Epithelial cell of esophagus (primary cell): ENCODE data around the gene CERS1.
A peak's percentile ranks its signal among the peaks of the same experiment; 100 is the strongest.

Experiments
- DNase-seq: peaks from one replicate; pipeline ENCODE4 v3.0.0; 2010; ENCODE audit warnings: low read depth
- H3K4me3 ChIP-seq: 2 replicates; pipeline ENCODE4 v1.5.1; 2011; ENCODE audit warnings: mild to moderate bottlenecking, low read length, control low read depth
- TF ChIP-seq, protein P1 (sequence below): IDR thresholded peaks from 2 replicates; pipeline ENCODE4 v1.5.1; 2011; ENCODE audit warnings: low read depth, mild to moderate bottlenecking, low read length, control low read depth, inconsistent platforms; ENCODE audit not compliant: insufficient read depth; ENCODE audit errors: missing control alignments

The CERS1 gene

DNA sequence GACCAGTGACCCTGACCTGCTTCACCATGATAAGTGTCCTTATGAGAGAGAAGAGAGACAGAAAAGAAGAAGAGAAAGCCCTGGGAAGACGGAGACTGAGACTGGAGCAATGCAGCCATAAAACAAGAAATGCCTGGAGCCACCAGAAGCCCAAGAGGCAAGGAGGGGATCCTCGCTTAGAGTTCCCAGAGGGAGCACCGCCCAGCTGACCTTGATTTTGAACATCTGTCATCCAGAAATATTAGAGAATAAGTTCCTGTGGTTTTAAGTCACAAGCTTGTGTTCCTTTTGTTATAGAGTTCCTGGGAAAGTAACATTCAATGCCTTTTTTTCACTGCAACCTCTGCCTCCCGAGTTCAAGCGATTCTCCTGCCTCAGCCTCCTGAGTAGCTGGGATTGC is 20.2 kb downstream of the CERS1 start:
- H3K4me3 ChIP-seq, result no peak overlapping the region
- TF ChIP-seq, protein P1, sequence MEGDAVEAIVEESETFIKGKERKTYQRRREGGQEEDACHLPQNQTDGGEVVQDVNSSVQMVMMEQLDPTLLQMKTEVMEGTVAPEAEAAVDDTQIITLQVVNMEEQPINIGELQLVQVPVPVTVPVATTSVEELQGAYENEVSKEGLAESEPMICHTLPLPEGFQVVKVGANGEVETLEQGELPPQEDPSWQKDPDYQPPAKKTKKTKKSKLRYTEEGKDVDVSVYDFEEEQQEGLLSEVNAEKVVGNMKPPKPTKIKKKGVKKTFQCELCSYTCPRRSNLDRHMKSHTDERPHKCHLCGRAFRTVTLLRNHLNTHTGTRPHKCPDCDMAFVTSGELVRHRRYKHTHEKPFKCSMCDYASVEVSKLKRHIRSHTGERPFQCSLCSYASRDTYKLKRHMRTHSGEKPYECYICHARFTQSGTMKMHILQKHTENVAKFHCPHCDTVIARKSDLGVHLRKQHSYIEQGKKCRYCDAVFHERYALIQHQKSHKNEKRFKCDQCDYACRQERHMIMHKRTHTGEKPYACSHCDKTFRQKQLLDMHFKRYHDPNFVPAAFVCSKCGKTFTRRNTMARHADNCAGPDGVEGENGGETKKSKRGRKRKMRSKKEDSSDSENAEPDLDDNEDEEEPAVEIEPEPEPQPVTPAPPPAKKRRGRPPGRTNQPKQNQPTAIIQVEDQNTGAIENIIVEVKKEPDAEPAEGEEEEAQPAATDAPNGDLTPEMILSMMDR, result no peak
- no peak for DNase-seq

DNA sequence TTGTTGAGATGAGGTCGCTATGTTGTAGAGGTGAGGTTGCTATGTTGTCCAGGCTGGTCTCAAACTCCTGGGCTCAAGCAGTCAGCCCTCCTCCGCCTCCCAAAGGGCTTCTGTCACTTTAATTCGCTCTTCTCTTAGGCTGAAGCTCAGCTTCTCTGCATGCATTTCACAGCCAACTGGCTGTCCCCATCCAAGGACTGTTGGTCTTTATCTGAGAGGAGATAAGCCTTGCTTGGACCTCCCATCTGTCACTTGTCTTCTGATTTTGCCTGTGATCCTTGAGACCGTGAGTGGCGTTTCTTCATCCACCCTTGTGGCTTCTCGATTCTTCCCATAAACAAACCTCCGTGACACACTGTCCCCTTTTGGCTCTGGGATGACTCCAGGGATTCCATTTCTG is 24.4 kb downstream of the CERS1 start:
- TF ChIP-seq, protein P1, result no peak
- no peak overlapping the region for H3K4me3 ChIP-seq
- DNase-seq, result no peak

DNA sequence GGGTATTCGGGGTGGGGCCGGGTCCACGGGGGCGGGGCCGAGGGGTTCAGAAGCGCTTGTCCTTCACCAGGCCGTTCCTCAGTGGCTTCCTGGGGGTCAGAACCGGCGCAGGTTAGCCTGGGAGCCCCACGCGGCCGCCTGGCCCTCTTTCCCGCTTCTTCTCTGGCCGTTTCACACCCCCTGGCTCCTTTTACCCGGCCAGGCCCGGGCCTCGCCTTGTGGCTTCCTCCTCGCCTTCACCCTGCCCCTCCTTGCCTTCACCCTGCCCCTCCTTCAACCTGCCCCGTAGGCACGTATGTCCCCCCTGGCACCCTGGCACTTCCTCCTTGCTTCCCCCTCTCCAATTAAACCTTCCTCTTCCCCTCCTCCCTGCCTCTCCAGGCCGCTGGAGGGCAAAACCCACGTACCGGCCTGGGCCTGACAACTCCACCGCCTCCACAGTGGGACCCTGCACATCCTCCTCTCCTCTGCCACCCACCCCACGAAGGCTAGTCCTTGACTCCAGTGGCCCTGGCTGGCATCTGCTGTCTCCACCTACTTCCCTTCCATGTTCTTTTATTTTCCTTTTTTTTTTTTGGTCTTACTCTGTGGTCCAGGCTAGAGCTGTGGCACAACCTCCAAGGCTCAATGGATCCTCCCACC is 25.3 kb downstream of the CERS1 start:
- no peak overlapping the region for H3K4me3 ChIP-seq
- TF ChIP-seq, protein P1, result no peak
- no peak for DNase-seq

DNA sequence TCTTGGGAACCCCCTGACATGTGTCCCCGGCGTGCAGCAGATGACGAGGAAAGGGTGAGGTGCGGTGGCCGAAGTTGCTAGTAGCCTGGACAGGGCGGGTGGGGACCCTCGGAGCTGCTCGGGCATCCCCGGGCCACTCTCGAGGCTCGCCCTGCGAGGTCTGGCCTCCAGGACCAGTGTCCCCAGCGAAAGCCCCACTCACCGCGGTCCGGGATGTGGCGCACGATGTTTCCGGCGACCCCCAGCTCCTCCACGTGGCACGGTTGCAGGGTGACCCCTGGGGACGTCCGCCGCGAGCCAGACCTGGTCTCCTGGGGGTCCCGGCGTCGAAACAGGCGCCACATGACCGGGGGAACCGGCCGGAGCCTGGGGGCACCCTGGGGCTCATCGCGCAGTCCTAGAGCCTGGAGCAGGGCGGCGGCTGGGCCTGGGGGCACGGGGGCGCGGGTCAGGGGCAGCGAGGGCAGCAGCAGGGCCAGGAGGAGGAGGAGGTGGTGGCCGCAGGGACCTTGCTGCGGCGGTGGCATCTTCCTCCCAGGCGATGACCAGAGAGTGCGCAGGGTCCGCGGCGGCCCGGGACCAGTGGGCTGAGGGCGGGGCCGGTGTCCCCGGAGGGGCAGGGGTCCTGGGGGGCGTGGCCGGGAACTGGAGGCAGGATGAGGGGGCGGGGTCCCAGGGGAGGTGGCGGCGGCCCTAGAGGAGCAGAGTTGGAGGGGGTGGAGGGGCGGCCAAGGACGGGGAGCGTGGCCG is 26.0 kb downstream of the CERS1 start:
- TF ChIP-seq, protein P1, result no peak
- H3K4me3 ChIP-seq, result no peak overlapping the region
- no peak for DNase-seq

DNA sequence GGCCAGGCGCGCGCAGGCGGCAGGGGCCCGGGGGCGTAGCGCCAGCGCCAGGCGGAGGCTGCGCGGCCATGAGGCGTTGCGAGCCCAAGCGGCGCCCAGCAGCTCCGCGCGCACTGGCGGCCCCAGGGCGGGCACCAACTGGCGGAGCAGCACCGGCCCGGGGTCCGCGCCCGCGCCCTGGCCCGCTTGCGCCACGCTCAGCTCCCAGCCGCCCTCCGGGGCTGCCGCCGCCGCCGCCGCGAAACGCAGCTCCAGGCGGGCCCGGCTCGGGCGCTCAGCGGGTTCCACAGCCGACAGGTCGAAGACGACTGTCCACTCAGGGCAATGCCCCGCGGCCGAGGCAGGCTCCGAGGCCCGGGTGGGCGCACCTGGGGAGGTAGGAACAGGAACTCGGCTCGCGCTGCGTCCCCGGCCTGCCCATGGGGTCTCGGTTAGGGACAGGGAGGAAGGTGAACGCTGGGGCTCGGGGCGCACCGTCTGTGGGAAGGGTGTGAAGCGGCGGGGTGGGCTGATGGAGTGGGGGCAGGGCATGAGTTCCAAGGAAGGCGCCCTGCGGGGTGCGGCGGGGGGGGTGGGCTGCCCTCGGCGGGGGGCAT is 26.8 kb downstream of the CERS1 start:
- TF ChIP-seq, protein P1, result no peak
- DNase-seq, result peak; percentile 21
- H3K4me3 ChIP-seq, result no peak overlapping the region

DNA sequence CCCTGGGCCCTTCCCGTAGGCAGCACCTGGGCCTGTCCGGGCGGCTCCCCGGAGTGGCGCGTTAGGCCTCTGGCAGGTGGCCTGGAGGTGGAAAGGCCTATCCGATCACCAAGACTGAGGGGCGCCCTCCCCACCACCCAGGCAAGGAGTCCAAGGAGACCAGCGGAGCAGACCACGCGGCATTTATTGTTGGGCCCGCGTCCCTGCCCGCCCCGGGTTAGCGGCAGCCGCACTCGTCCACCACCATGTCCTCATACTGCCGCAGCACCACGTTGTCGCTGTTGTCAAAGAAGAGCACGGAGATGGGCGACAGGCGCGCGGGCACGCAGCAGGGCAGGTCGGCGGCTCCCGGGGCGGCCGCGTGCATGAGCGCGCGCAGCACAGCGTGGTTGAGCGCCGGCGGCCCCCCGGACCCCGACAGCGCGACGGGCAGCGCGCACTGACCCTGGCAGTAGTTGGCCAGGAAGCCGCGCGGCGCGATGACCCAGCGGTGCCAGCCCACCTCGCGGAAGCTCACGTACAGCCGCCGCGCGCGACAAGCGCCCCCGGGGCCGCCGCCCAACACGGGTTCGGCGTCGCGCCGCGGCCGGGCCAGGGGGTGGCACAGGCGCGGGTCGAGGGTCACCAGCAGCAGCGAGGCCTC is 27.5 kb downstream of the CERS1 start:
- TF ChIP-seq, protein P1, result no peak
- no peak for DNase-seq
- no peak overlapping the region for H3K4me3 ChIP-seq
